Left lung (tissue), 10 donors: ENCODE measurements around the gene RBBP8. TPM values are rescaled to one million over a fixed set of nuclear protein-coding genes. Genes with fewer than 3 reads are reported as not detected.

Source experiments
- ATAC-seq: fragments of 200-7000 bp; cut with Tn5 transposase; one replicate; pipeline ENCODE4 v1.9.1; 2020; ENCODE audit warnings: moderate library complexity
- DNase-seq, 4 donors: peaks; one replicate each; pipeline ENCODE4 v3.0.0-alpha.2; 2013 to 2020
- H3K27ac ChIP-seq, 2 donors: fragments of 200-600 bp; sonication (generic) in 1 of 2; one replicate each; pipeline versions ENCODE4 v1.5.0 to v1.8.0; 2020 to 2021
- H3K27me3 ChIP-seq, 2 donors: fragments of 200-600 bp; sonication (generic) in 1 of 2; one replicate each; pipeline versions ENCODE4 v1.5.0 to v1.8.0; 2020 to 2021
- H3K36me3 ChIP-seq, 2 donors: fragments of 200-600 bp; sonication (generic) in 1 of 2; one replicate each; pipeline versions ENCODE4 v1.5.0 to v1.8.0; 2020 to 2021
- H3K4me1 ChIP-seq, 2 donors: fragments of 200-600 bp; one replicate each; pipeline ENCODE4 v1.8.0; 2021
- H3K4me3 ChIP-seq, 2 donors: fragments of 200-600 bp; sonication (generic) in 1 of 2; one replicate each; pipeline versions ENCODE4 v1.5.0 to v1.8.0; 2020 to 2021; ENCODE audit warnings: mild to moderate bottlenecking in 1 of 2
- H3K9me3 ChIP-seq, 2 donors: fragments of 200-600 bp; sonication (generic) in 1 of 2; one replicate each; pipeline versions ENCODE4 v1.5.0 to v1.8.0; 2020 to 2021
- CTCF ChIP-seq, 2 donors: fragments of 200-600 bp; sonication (generic) in 1 of 2; IDR thresholded peaks; one replicate each; pipeline versions ENCODE4 v1.5.0 to v1.8.0; 2021; ENCODE audit warnings: antibody characterized with exemption in 2 of 2
- intact Hi-C, 2 donors: fragments of 100-400 bp; cut with DNase I; formaldehyde crosslinking; loops; one replicate each; pipeline versions ENCODE4 v1.11.2 to v1.14.2; 2022
- polyA plus RNA-seq, 6 donors: library from polyadenylated mRNA; unstranded; fragments of 120-200 nt; gene quantifications; one replicate each; pipeline ENCODE4 v1.2.1, GENCODE V29; 2013; ENCODE audit not compliant: insufficient read length in 6 of 6
- total RNA-seq, 2 donors: library from RNA; stranded (reverse); fragmentation: NEBNext Ultra II Directional; extraction: Animal tissue kit (Norgen Biotek cat#: 25700); gene quantifications; one replicate each; pipeline ENCODE4 v1.2.1, GENCODE V29; 2021
- donor health status: DM: no; HTN: yes; CAD: no.
- donor health status: DM: no; HTN: no; CAD: no.

RBBP8 gene
- total and polyA plus RNA-seq, 8 donors: 24.6 to 47.7 (median 31.3) TPM

- Histone ChIP-seq H3K27ac (no peak overlapping the region), H3K27me3 (no peaks in the 10 kb centered on the region), H3K9me3 (no peaks in the 10 kb centered on the region), H3K4me3 (peak overlapping the region in 1 of 2 donors; percentile 20), H3K4me1 (no peaks in the 10 kb centered on the region), H3K36me3 (no peaks in the 10 kb centered on the region)
- no peak for TF ChIP-seq CTCF (IDR thresholded peaks at IDR 0.05)
- intact Hi-C loops: no loop called here
- ATAC-seq (no peak), DNase-seq (no peak)
Measured at GRCh38 chr18:22915337-22915736, 17.8 kb upstream of the RBBP8 start.

GRCh38 chr18:22921772-22922171 is 11.4 kb upstream of the RBBP8 start:
- ATAC-seq (no peak), DNase-seq (no peak)
- Histone ChIP-seq H3K9me3 (no peaks in the 10 kb centered on the region), H3K27me3 (no peaks in the 10 kb centered on the region), H3K36me3 (no peaks in the 10 kb centered on the region), H3K4me3 (no peak overlapping the region), H3K4me1 (no peaks in the 10 kb centered on the region), H3K27ac (no peak overlapping the region)
- no peak for TF ChIP-seq CTCF (IDR thresholded peaks at IDR 0.05)
- intact Hi-C loops: no loop called here

GRCh38 chr18:22924589-22924988 is 8.5 kb upstream of the RBBP8 start:
- Histone ChIP-seq H3K27me3 (no peaks in the 10 kb centered on the region), H3K4me3 (no peak overlapping the region), H3K9me3 (no peaks in the 10 kb centered on the region), H3K27ac (no peak overlapping the region), H3K36me3 (no peaks in the 10 kb centered on the region), H3K4me1 (no peaks in the 10 kb centered on the region)
- no peak for DNase-seq
- intact Hi-C loops: no loop called here
- no peak for ATAC-seq
- no peak for TF ChIP-seq CTCF (IDR thresholded peaks at IDR 0.05)

- H3K36me3 ChIP-seq: no peaks in the 10 kb centered on the region
- ATAC-seq (no peak), DNase-seq (no peak)
- H3K4me1 ChIP-seq: no peaks in the 10 kb centered on the region
- no peak overlapping the region for H3K27ac ChIP-seq
- H3K27me3 ChIP-seq: no peaks in the 10 kb centered on the region
- H3K4me3 ChIP-seq: no peak overlapping the region
- intact Hi-C loops: no loop called here
- H3K9me3 ChIP-seq: no peaks in the 10 kb centered on the region
- TF ChIP-seq CTCF (IDR thresholded peaks at IDR 0.05): no peak
Measured at GRCh38 chr18:22926454-22926853, 6.7 kb upstream of the RBBP8 start.

- Histone ChIP-seq H3K27me3 (no peaks in the 10 kb centered on the region), H3K36me3 (no peaks in the 10 kb centered on the region), H3K4me1 (peaks cover 0 to 10% of the 10 kb centered on the region in 2 donors), H3K9me3 (no peaks in the 10 kb centered on the region), H3K4me3 (no peak overlapping the region), H3K27ac (no peak overlapping the region)
- DNase-seq (peak in 1 of 4 donors; percentile 21), ATAC-seq (no peak)
- TF ChIP-seq CTCF (IDR thresholded peaks at IDR 0.05): no peak
- intact Hi-C loops: no loop called here
Measured at GRCh38 chr18:22928339-22928738, 4.8 kb upstream of the RBBP8 start.
